Keratinocyte (primary cell): Measurements from ENCODE around the gene KASH5.
A peak's percentile ranks its signal among the peaks of the same experiment; 100 is the strongest.

Source experiments
- CTCF ChIP-seq, 3 experiments: IDR thresholded peaks in 1 of 3; conservative IDR thresholded peaks in 1 of 3; optimal IDR thresholded peaks in 1 of 3; 2 replicates in 2 of 3; 3 replicates in 1 of 3; pipeline versions ENCODE3 to v1.5.1; 2011; ENCODE audit warnings: low read length in 3 of 3, mild to moderate bottlenecking in 3 of 3, moderate library complexity in 2 of 3, control low read depth in 1 of 3, inconsistent platforms in 1 of 3; ENCODE audit not compliant: insufficient read depth in 2 of 3; ENCODE audit errors: extremely low read depth in 1 of 3
- EZH2 ChIP-seq: IDR thresholded peaks from one replicate; pipeline ENCODE4 v1.6.1; 2012; ENCODE audit warnings: inconsistent platforms, mild to moderate bottlenecking, low read length, moderate library complexity

GRCh38 chr19:49430678-49431329, 42.8 kb downstream of the KASH5 start:
- TF ChIP-seq CTCF (optimal IDR thresholded peaks at IDR 0.05 in 1 of 3, IDR thresholded peaks at IDR 0.05 in 1 of 3, conservative IDR thresholded peaks at IDR 0.05 in 1 of 3; ENCODE audit: extremely low read depth in 1 of 3, insufficient read depth in 2 of 3, low read length in 3 of 3) (peak; percentile 34 to 73 (median 36)), EZH2 (no peak)
